GM12878 (cell line): ENCODE data around the gene CALB2. TPM values are rescaled to one million over a fixed set of nuclear protein-coding genes. Genes with fewer than 3 reads are reported as not detected.

Experiments
- ATAC-seq: fragments of 200-7000 bp; cut with Tn5 transposase; 3 replicates; pipeline ENCODE4 v1.9.1; 2020; ENCODE audit warnings: mild to moderate bottlenecking, moderate library complexity
- BruUV-seq: library from RNA; stranded (reverse); fragments of 400-500 nt; replicated peaks from 2 replicates; lab custom pipeline; 2021; lab: Mats Ljungman, UMichigan
- CTCF ChIA-PET: fragments of 300-600 bp; sonication (Branson Sonifier 250); formaldehyde crosslinking; extraction: SDS; loops from one replicate; lab custom pipeline; 2021; ENCODE audit warnings: inconsistent platforms; lab: Yijun Ruan, JAX
- POLR2A ChIA-PET: fragments of 350-600 bp; formaldehyde crosslinking; extraction: SDS; loops from one replicate; lab custom pipeline; 2021; ENCODE audit warnings: inconsistent platforms; lab: Charles Lee
- RAD21 ChIA-PET: fragments of 300-600 bp; sonication (Branson Sonifier 250); formaldehyde crosslinking; loops from one replicate; lab custom pipeline; 2023; ENCODE audit warnings: antibody characterized with exemption; ENCODE audit not compliant: unreplicated experiment; lab: Charles Lee
- SMC1A ChIA-PET: fragments of 300-600 bp; sonication (Branson Sonifier 250); formaldehyde crosslinking; loops from one replicate; lab custom pipeline; 2023; ENCODE audit not compliant: unreplicated experiment, uncharacterized antibody; lab: Charles Lee
- DNase-seq: peaks from one replicate; pipeline ENCODE4 v3.0.0-alpha.2; 2011; ENCODE audit warnings: low read depth, low spot score
- FAIRE-seq: peaks from 3 replicates; lab custom pipeline; 2011; peaks lifted over from hg19 to GRCh38; lab: Jason Lieb, UNC
- H2AFZ ChIP-seq: 2 replicates; pipeline ENCODE4 v1.6.0; 2011; ENCODE audit warnings: low read depth, low read length, control low read depth; ENCODE audit not compliant: control insufficient read depth
- H3K27ac ChIP-seq: 2 replicates; pipeline ENCODE4 v1.5.1; 2011; ENCODE audit warnings: control low read depth; ENCODE audit not compliant: control insufficient read depth, insufficient read depth
- H3K27me3 ChIP-seq, 2 experiments: replicated peaks in 1 of 2; 2 replicates each; pipeline versions ENCODE4 v1.6.0 to v1.6.1; 2011; ENCODE audit warnings: low read length in 1 of 2; ENCODE audit not compliant: control insufficient read depth in 2 of 2, insufficient read depth in 2 of 2
- H3K36me3 ChIP-seq, 2 experiments: 2 replicates each; pipeline ENCODE4 v1.5.1; 2011; ENCODE audit warnings: low read length in 1 of 2; ENCODE audit not compliant: control insufficient read depth in 2 of 2, insufficient read depth in 2 of 2
- H3K4me1 ChIP-seq: 2 replicates; pipeline ENCODE4 v1.6.1; 2011; ENCODE audit warnings: mild to moderate bottlenecking, low read length, moderate library complexity, mixed read lengths; ENCODE audit not compliant: control insufficient read depth, insufficient read depth
- H3K4me2 ChIP-seq: 2 replicates; pipeline ENCODE4 v1.6.0; 2011; ENCODE audit warnings: control low read depth; ENCODE audit not compliant: control insufficient read depth, insufficient read depth
- H3K4me3 ChIP-seq: fragments of 200-600 bp; sonication (generic); 2 replicates; pipeline ENCODE4 v1.5.1; 2016
- H3K79me2 ChIP-seq: 2 replicates; pipeline ENCODE4 v1.6.0; 2011; ENCODE audit warnings: low read length; ENCODE audit not compliant: control insufficient read depth, insufficient read depth
- H3K9ac ChIP-seq: 2 replicates; pipeline ENCODE4 v1.8.0; 2011; ENCODE audit warnings: low read length, control low read depth, mixed read lengths; ENCODE audit not compliant: control insufficient read depth, insufficient read depth
- H3K9me3 ChIP-seq: replicated peaks from 3 replicates; pipeline ENCODE4 v1.5.1; 2011; ENCODE audit warnings: mild to moderate bottlenecking, low read length; ENCODE audit not compliant: control insufficient read depth, insufficient read depth
- H4K20me1 ChIP-seq: 2 replicates; pipeline ENCODE4 v1.6.0; 2011; ENCODE audit not compliant: control insufficient read depth, insufficient read depth
- BHLHE40 ChIP-seq, 2 experiments: fragments of 450-650 bp in 1 of 2; IDR thresholded peaks; 2 replicates each; pipeline ENCODE4 v1.6.1; 2011 to 2017; ENCODE audit warnings: low read depth in 2 of 2, borderline replicate concordance in 1 of 2, improper control_type of control experiment in 1 of 2, low read length in 1 of 2, mild to moderate bottlenecking in 1 of 2
- EP300 ChIP-seq, 2 experiments: fragments of 150-350 bp in 1 of 2; IDR thresholded peaks; 2 replicates each; pipeline ENCODE4 v1.6.1; 2011 to 2012; ENCODE audit warnings: low read depth in 2 of 2, low read length in 2 of 2, borderline replicate concordance in 1 of 2, improper control_type of control experiment in 1 of 2, inconsistent platforms in 1 of 2; ENCODE audit not compliant: control insufficient read depth in 1 of 2
- GATAD2B ChIP-seq: fragments of 450-650 bp; conservative IDR thresholded peaks from 2 replicates; pipeline ENCODE4 v1.6.1; 2017; ENCODE audit warnings: low read depth, mild to moderate bottlenecking, moderate library complexity
- IKZF2 ChIP-seq, 2 experiments: fragments of 450-650 bp; IDR thresholded peaks; 2 replicates each; pipeline ENCODE4 v1.6.1; 2017; ENCODE audit warnings: mild to moderate bottlenecking in 2 of 2, moderate library complexity in 2 of 2
- KAT2A ChIP-seq: conservative IDR thresholded peaks from 2 replicates; pipeline ENCODE4 v1.6.1; 2011; ENCODE audit warnings: low read depth, low read length; ENCODE audit not compliant: control insufficient read depth
- MXI1 ChIP-seq: fragments of 150-350 bp; IDR thresholded peaks from 2 replicates; pipeline ENCODE4 v1.6.1; 2011; ENCODE audit warnings: low read depth, mild to moderate bottlenecking, inconsistent platforms, low read length, improper control_type of control experiment
- NR2C1 ChIP-seq: fragments of 450-650 bp; IDR thresholded peaks from 2 replicates; pipeline ENCODE4 v1.6.1; 2017; ENCODE audit warnings: antibody characterized with exemption, mild to moderate bottlenecking, moderate library complexity
- STAT3 ChIP-seq: IDR thresholded peaks from 2 replicates; pipeline ENCODE4 v1.6.1; 2011; ENCODE audit warnings: low read depth, low read length, improper control_type of control experiment
- TARDBP ChIP-seq: IDR thresholded peaks from 2 replicates; pipeline ENCODE4 v1.6.1; 2016; ENCODE audit warnings: borderline replicate concordance
- TCF3 ChIP-seq: IDR thresholded peaks from 2 replicates; pipeline ENCODE4 v1.6.1; 2012; ENCODE audit warnings: low read depth, mild to moderate bottlenecking, low read length, borderline replicate concordance; ENCODE audit not compliant: insufficient read depth
- USF1 ChIP-seq: IDR thresholded peaks from 2 replicates; pipeline ENCODE4 v1.6.1; 2011; ENCODE audit warnings: borderline replicate concordance, low read depth, mild to moderate bottlenecking, moderate library complexity, mixed read lengths, low read length; ENCODE audit not compliant: insufficient read depth; ENCODE audit errors: extremely low read length
- ZSCAN29 ChIP-seq: fragments of 450-650 bp; IDR thresholded peaks from 2 replicates; pipeline ENCODE4 v1.6.1; 2017; ENCODE audit warnings: mild to moderate bottlenecking, moderate library complexity
- WGBS: methylation state at CpG from one replicate; pipeline ENCODE4 v1.1.6; 2016; ENCODE audit warnings: low lambda C conversion rate; ENCODE audit not compliant: insufficient replicate concordance, insufficient coverage; ENCODE audit errors: missing lambda C conversion rate; 5-methylcytosine and 5-hydroxymethylcytosine counted together
- in situ Hi-C: fragments of 300-500 bp; cut with MboI; formaldehyde crosslinking; loops from 9 replicates; pipeline ENCODE4 v1.14.3; 2018; ENCODE audit warnings: mixed read lengths
- intact Hi-C: fragments of 100-400 bp; cut with micrococcal nuclease; formaldehyde crosslinking; loops from one replicate; pipeline ENCODE4 v1.14.2; 2022; ENCODE audit not compliant: unreplicated experiment
- polyA plus RNA-seq, 11 experiments: library from polyadenylated mRNA; depleted of rRNA in 4 of 11; unstranded in 6 of 11; stranded (reverse) in 5 of 11; fragments of >200 nt; fragmentation: Nextera tagmentation in 4 of 11; fragmentation: Illumina TruSeq in 1 of 11; extraction: Ambion mirVana in 4 of 11; extraction: Trizol in 1 of 11; gene quantifications; 1 replicate in 1 of 11; 2 replicates in 10 of 11; pipeline versions ENCODE4 v1.2.1 to v1.2.3, GENCODE V29; 2011 to 2016; ENCODE audit warnings: inconsistent platforms in 2 of 11, missing spikeins in 2 of 11, low read depth in 1 of 11
- total RNA-seq, 4 experiments: library from RNA; depleted of rRNA in 3 of 4; stranded (reverse); fragments of >200 nt in 3 of 4; fragmentation: Illumina TruSeq in 1 of 4; extraction: Trizol in 1 of 4; gene quantifications; 2 replicates each; pipeline versions ENCODE4 v1.2.1 to v1.2.3, GENCODE V29; 2013 to 2021
- TF ChIP-seq, protein P1 (sequence below): fragments of 450-650 bp; formaldehyde crosslinking; IDR thresholded peaks from 2 replicates; pipeline ENCODE4 v1.4.0; 2022; ENCODE audit warnings: mild to moderate bottlenecking, moderate library complexity

CALB2 gene
- total and polyA plus RNA-seq, 10 of the 15 experiments (the other 5 are each of a cell fraction or from before 2014, with no cell fraction given): not detected

- TF ChIP-seq, protein P1, sequence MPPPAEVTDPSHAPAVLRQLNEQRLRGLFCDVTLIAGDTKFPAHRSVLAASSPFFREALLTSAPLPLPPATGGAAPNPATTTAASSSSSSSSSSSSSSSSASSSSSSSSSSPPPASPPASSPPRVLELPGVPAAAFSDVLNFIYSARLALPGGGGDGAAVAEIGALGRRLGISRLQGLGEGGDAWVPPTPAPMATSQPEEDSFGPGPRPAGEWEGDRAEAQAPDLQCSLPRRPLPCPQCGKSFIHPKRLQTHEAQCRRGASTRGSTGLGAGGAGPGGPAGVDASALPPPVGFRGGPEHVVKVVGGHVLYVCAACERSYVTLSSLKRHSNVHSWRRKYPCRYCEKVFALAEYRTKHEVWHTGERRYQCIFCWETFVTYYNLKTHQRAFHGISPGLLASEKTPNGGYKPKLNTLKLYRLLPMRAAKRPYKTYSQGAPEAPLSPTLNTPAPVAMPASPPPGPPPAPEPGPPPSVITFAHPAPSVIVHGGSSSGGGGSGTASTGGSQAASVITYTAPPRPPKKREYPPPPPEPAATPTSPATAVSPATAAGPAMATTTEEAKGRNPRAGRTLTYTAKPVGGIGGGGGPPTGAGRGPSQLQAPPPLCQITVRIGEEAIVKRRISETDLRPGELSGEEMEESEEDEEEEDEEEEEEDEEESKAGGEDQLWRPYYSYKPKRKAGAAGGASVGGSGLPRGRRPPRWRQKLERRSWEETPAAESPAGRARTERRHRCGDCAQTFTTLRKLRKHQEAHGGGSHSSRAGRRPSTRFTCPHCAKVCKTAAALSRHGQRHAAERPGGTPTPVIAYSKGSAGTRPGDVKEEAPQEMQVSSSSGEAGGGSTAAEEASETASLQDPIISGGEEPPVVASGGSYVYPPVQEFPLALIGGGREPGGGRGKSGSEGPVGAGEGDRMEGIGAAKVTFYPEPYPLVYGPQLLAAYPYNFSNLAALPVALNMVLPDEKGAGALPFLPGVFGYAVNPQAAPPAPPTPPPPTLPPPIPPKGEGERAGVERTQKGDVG (CRISPR knock-in tag): no peak
Measured at GRCh38 chr16:71352963-71353460, 5.5 kb upstream of the CALB2 start (continued).

DNA sequence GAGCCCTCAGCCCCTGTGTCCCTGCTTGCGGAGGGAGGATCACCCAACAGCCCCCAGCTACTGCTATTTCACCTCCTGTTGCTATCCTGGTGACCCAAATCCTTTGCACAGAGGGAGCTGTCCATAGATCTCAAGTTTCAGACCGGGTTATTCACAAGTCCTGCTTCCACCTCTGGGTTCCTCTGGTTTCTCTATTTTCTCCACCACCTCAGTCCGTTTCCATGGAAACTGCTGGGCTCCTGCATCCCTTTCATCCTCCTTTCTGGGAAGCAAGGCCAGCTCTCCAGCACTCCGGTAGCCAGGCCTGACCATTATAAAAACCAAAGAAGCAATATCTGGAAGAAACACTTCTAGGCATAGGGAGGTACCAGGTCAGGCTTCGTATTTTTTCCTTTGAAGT, 4.8 kb upstream of the CALB2 start:
- no peak for FAIRE-seq
- intact Hi-C loops: no loop called here
- CTCF ChIA-PET: no interaction called here

More for the DNA sequence above, 4.8 kb upstream of the CALB2 start:
- in situ Hi-C loops: no loop called here
- ATAC-seq: no peak
- H3K4me1 ChIP-seq: no peaks in the 10 kb centered on the region
- POLR2A ChIA-PET: no interaction called here
- H3K4me2 ChIP-seq: no peak overlapping the region
- no peak for DNase-seq
- no peak overlapping the region for H3K9ac ChIP-seq
- H3K27ac ChIP-seq: no peak overlapping the region
- no peak overlapping the region for H2AFZ ChIP-seq
- WGBS: 1% methylated on average over 5 of the region's 5 CpGs
- H3K79me2 ChIP-seq: no peaks in the 10 kb centered on the region
- H3K9me3 ChIP-seq: no peaks in the 10 kb centered on the region
- H3K27me3 ChIP-seq: peaks cover 0 to 1% of the 10 kb centered on the region in 2 experiments; a peak in 3 of 4 replicates
- RAD21 ChIA-PET: no interaction called here
- H3K36me3 ChIP-seq: no peaks in the 10 kb centered on the region
- H3K4me3 ChIP-seq: no peak overlapping the region
- SMC1A ChIA-PET: no interaction called here
- no TSS peak for BruUV-seq
- TF ChIP-seq TARDBP (no peak), ZSCAN29 (no peak), NR2C1 (no peak), BHLHE40 (IDR thresholded peaks at IDR 0.05; ENCODE audit: borderline replicate concordance in 1 of 2, low read depth in 2 of 2, low read length in 1 of 2) (no peak), TCF3 (no peak), KAT2A (no peak), GATAD2B (no peak), STAT3 (no peak), MXI1 (no peak), EP300 (IDR thresholded peaks at IDR 0.05; ENCODE audit: borderline replicate concordance in 1 of 2, control insufficient read depth in 1 of 2, low read depth in 2 of 2, low read length in 2 of 2) (no peak), IKZF2 (IDR thresholded peaks at IDR 0.05) (no peak), USF1 (no peak)
- H4K20me1 ChIP-seq: no peaks in the 10 kb centered on the region
